ENCODE measurements around the gene DIS3.
"Not testable (repeated sequence)": the region's sequence is repeated elsewhere in the genome, so short reads cannot be mapped to it uniquely, and the experiment has no call there.

DIS3 gene

GRCh38 chr13:72754111-72754510, 27.6 kb downstream of the DIS3 start:
- no peak for DNase-seq (ENCODE audit: low read depth in 2 of 2, low spot score in 1 of 2)

DNA sequence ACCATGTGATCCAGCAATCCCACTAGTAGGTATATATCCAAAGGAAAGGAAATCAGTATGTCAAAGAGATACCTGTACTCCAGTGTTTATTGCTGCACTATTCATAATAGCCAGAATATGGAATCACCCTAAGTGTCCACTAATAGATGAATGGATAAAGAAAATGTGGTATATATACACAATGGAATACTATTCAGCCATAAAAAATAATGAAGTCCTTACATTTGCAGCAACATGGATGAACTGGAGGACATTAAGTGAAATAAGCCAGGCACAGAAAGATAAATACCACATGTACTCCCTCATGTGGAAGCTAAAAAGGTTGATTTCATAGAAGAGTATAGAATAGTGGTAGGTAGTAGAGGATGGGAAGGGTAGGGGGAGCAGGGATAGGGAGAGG, 30.5 kb downstream of the DIS3 start:
- no peak for DNase-seq (ENCODE audit: low read depth in 2 of 2, low spot score in 1 of 2)

GRCh38 chr13:72745260-72745659, 36.4 kb downstream of the DIS3 start:
- DNase-seq (ENCODE audit: low read depth in 2 of 2, low spot score in 1 of 2): no peak

DNA sequence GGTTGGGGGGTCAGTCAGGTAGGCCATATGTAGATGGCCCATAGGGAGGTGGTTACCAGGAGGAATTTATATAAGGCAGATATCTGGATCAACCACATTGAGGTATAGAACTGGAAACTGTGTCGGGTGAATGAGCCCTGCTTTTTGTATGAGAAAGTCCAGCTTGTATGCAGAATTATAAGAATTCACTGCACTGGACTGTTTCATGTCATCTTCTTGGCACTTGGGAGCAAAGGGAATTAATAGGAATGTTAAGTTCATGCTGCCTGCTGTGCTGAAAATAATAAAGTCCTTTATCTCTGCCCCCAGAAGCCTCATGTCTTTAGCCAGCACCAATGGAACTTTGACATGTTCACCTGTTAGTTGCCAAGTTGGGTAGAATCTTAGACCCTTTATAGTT, 41.7 kb downstream of the DIS3 start:
- DNase-seq (ENCODE audit: low read depth in 2 of 2, low spot score in 1 of 2): no peak

DNA sequence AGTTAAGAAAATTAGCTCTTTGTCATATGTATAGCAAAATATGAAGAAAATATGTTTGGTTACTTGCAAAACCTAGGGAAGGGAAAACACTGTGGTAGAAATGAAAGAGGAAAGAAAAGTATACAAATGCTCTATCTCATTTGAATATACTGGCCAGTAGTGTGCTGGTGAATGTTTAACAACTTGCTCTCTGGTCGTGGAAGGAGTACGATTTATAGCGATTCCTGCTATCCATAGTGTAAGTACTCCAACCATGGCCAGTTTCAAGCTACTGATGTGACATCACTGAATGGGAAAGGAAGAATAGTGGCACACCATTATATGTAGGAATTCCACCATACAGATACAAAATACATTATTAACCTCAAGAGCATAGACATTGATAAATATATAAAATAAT, 44.7 kb downstream of the DIS3 start:
- DNase-seq (ENCODE audit: low read depth in 2 of 2, low spot score in 1 of 2): no peak

DNA sequence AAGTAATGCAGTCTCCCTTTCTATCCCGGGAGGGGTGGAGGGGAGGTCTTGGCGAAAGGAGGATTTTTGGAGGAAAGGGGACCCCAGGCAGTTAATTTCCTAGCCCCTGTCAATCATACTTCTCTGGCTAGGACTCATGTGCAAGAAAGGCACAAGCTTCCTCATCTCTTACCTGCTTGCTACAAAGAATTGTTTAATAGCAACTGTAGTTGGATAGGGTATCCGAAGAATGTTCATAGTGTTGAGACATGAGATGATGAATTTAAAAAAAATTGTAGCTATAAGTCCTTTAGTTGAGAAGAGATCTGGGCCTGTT, 53.5 kb downstream of the DIS3 start:
- no peak for DNase-seq (ENCODE audit: low read depth in 2 of 2, low spot score in 1 of 2)

DNA sequence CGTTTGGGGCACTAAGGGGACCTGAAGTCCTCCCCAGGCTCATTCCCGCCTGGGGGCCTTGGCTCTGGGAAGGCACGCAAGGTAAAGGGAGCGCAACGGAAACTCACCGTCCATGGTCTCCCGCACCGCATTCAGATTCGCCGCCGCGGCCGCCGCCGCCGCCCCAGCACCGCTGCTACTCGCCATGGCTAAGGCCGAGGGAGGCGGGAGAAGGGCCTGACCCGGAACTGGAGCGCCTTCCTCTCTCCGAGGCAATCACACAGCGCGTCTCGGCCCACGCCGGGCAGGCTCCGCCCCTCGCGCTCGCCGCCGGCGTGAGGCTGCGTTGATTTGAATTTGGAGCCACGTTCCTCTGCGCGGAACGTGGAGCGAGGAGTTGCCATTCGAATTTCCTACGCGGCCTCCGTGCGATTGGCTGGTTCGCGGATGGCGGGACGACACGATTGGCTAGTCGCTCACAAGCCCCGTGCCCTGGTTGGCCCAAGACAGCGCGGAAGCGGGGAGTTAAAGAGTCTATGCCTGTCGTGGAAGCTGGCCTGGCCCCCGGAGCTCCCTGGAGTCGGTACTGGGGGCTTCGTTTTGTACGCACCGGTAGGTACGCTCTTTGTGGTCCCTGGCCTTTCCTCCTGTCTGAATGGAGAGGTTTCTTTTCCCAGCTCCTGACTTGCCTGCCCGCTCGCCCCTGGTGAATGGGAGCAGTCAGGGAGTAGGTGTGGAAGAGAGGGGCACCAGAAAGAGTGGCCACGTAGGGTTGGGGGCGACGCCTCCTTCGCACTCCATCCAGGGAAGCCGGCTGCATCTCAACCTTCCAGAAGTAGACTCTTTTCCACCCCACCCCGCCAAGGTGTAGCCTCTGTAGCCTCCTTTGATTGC, 54.0 kb downstream of the DIS3 start, which contains the start of the genes BORA and MZT1:
BORA (plus strand) TSS at position 507 of the 873 bp plus-strand sequence. CDS start 1,018 bp downstream, outside the sequence.
MZT1 (minus strand) TSS at position 213 of the 873 bp plus-strand sequence; CDS start at position 186, 27 bp downstream.
- peak; percentile 86 to 90 for DNase-seq (ENCODE audit: low read depth in 2 of 2, low spot score in 1 of 2)

DNA sequence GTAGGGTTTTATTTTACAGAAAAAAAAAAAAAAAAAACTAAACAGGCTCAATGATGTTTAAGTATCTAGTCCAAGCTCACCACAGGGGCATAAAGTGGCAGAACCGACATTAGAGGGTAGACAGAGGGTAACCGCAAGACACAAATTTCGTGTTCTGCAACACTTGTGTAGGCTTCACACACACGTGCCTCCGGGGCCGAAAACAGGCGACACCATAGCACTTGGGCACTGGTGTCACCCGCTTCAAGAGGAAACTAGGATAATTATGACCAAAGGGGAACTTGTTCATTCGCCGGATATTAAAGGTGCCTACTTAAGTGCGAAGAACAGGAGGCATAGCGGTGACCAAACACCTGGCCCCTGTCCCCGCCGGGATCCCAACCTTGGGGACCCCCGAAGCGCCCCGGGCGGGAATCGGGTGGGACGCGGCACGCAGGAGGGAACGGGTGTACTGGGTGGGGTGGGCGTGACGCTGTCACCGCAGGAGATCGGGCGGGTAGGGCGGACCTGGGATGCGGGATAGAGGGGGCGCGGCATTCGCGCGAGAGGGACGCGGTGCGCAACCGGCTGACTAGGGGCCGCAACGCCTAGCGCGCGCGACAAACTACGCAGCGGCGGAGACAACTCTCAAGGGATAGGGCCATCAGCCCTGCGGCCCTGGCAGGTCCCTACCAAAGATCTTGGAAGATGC, 54.8 kb downstream of the DIS3 start:
- DNase-seq (ENCODE audit: low read depth in 2 of 2, low spot score in 1 of 2): no peak

GRCh38 chr13:72726185-72726584, 55.5 kb downstream of the DIS3 start:
- DNase-seq (ENCODE audit: low read depth in 2 of 2, low spot score in 1 of 2): not testable (repeated sequence)

GRCh38 chr13:72716776-72717175, 64.9 kb downstream of the DIS3 start:
- DNase-seq (ENCODE audit: low read depth in 2 of 2, low spot score in 1 of 2): no peak
